GM12891 (cell line): Measurements from ENCODE around the gene ZNF354C.

Experiments
- PAX5 ChIP-seq: IDR thresholded peaks from 2 replicates; pipeline ENCODE4 v1.6.1; 2011; ENCODE audit warnings: low read length, moderate library complexity, mild to moderate bottlenecking; ENCODE audit not compliant: insufficient read depth, severe bottlenecking
- POLR2A ChIP-seq: IDR thresholded peaks from 2 replicates; pipeline ENCODE4 v1.6.1; 2011; ENCODE audit warnings: low read depth, low read length, control low read depth
- POLR2AphosphoS5 ChIP-seq: IDR thresholded peaks from 2 replicates; pipeline ENCODE4 v1.6.1; 2011; ENCODE audit warnings: low read depth, low read length, control low read depth
- TAF1 ChIP-seq: IDR thresholded peaks from 2 replicates; pipeline ENCODE4 v1.6.1; 2011; ENCODE audit warnings: low read depth, low read length, control low read depth

DNA sequence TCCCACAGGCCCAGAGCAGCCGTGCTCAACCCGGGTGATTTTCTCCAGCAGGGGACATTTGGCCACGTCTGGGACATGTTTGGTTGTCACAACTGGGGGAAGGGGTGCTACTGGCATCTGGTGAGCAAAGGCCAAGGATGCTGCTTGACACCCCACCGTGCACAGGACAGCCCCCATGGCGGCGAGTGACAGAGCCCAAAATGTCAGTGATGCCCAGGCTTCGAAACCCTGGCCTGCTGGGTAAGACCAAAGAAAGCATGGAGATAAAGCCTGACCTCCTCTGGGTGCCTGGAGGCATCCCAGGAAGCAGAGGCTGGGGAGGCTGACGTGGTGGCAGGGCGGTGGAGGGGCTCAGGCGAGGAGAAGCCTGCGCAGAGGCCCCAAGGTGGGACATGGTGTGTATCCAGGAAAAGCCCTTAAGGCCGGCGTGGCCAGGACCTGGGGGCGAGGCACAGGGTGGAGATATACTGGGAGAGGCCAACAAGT lies 66.4 kb downstream of the ZNF354C start:
- TF ChIP-seq POLR2A (no peak), PAX5 (no peak), POLR2AphosphoS5 (no peak), TAF1 (no peak)
